ENCODE results near the gene ISLR2.

ISLR2 gene

DNA sequence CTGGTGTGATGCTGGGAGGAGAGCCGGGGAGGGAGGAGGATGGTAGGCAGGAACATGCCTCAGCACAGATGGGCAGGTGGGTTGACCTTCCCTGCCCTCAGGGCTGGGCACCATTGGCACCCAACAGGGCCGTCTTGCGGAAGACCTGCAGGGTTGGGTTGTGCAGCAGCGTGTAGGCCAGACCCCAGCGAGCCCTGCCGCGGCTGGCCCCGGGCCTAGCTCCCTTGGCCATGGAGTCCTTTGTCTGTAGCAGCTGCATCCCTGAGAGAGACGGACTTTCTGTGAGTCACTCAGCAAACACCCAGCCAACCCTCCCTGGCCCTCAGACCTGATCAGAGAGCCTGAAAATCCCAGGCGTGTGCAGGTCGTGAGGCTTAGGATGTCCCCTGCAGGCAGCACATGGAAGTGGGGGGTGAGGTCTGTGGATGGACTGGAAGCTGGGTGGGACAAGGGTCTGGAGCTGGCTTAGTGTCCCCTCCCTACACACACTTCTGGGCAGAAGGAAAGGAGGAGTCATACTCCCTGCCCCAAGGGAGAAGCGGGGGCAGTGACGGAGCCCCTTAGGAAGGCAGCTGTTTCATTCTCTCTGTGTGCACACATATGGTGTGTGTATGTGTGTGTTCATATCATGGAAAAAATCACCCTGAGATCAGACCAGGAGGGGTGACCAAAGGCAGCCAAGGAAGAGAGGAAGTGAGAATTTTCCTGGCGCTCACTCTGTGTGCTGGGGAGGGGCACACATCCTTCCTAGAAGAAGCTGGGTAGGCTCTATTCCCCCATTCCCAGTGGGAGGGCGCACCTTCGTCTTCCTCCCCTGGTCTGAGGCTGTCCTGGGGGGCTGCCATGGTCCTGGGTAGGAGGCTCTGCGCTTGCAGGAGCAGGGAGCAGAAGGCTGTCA, 49.8 kb downstream of the ISLR2 start:
- CTCF ChIA-PET, result no interaction called here
- TF ChIP-seq HDGF (IDR thresholded peaks at IDR 0.05; ENCODE audit: borderline replicate concordance) (no peak), PKNOX1 (IDR thresholded peaks at IDR 0.05) (no peak), L3MBTL2 (conservative IDR thresholded peaks at IDR 0.05) (no peak), FOXK2 (IDR thresholded peaks at IDR 0.05) (no peak), BHLHE40 (IDR thresholded peaks at IDR 0.05; ENCODE audit: borderline replicate concordance) (no peak), ELF4 (IDR thresholded peaks at IDR 0.05) (no peak), CTBP1 (IDR thresholded peaks at IDR 0.05; ENCODE audit: borderline replicate concordance) (no peak), ARNT (IDR thresholded peaks at IDR 0.05) (no peak), SP1 (IDR thresholded peaks at IDR 0.05) (no peak)
- POLR2A ChIA-PET, result no interaction called here
- no peak for DNase-seq (ENCODE audit: extremely low spot score)

DNA sequence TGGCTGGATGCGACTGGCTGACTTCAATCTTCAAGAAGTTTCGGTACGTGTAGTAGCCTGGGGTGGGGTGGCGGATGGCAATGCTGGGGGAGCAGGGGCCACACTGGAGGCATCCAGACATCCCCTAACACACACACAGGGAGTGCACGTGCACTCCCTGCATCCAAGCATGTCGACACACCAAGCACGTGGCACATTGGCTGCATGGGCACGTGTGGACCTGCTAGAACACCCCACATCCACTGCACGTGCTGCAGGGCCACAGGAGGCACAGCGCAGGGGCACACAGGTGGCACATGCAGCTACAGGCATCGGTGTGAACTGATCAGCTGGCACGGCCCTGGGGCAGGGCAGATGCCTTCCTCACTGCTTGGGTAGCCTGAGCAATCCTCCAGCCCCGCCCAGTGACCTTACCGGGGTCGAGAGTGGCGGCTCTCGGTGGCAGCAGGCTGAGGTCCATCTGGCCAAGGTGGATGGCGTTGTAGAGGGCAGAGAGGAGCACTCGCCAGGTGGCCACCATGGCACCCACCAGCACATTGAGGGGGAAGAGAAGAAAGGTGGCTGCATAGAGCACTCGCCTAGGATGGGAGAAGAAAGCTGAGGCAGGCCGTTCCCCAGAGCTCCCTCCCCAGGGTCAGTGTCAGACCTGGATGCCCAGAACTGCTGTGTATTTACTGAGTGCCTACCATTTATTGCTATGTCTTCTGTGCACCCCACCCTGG, 50.7 kb downstream of the ISLR2 start:
- TF ChIP-seq TARDBP (IDR thresholded peaks at IDR 0.05), result no peak
- no peak for TF ChIP-seq NFRKB (IDR thresholded peaks at IDR 0.05)
- no peak for TF ChIP-seq ELF4 (IDR thresholded peaks at IDR 0.05)
- no peak for TF ChIP-seq CTBP1 (IDR thresholded peaks at IDR 0.05; ENCODE audit: borderline replicate concordance)
- TF ChIP-seq L3MBTL2 (conservative IDR thresholded peaks at IDR 0.05), result no peak
- TF ChIP-seq PKNOX1 (IDR thresholded peaks at IDR 0.05), result no peak
- no peak for TF ChIP-seq SUZ12 (IDR thresholded peaks at IDR 0.05)
- no peak for TF ChIP-seq BHLHE40 (IDR thresholded peaks at IDR 0.05; ENCODE audit: borderline replicate concordance)
- no peak for TF ChIP-seq ZNF384 (IDR thresholded peaks at IDR 0.05)
- no peak for TF ChIP-seq FOXM1 (IDR thresholded peaks at IDR 0.05; ENCODE audit: borderline replicate concordance)
- no peak for TF ChIP-seq ARNT (IDR thresholded peaks at IDR 0.05)
- no peak for TF ChIP-seq FOXA1 (IDR thresholded peaks at IDR 0.05)
- no peak for TF ChIP-seq HDGF (IDR thresholded peaks at IDR 0.05; ENCODE audit: borderline replicate concordance)
- TF ChIP-seq LEF1 (IDR thresholded peaks at IDR 0.05; ENCODE audit: borderline replicate concordance), result no peak
- no peak for TF ChIP-seq FOXK2 (IDR thresholded peaks at IDR 0.05)
- ChIA-PET CTCF (no interaction called here), POLR2A (interaction anchor here (0.6 kb wide), 1 partner anchor 21 kb away, joined by 4 read pairs; the partner anchor contains the start of gene STRA6)
- no peak for DNase-seq (ENCODE audit: extremely low spot score)

GRCh38 chr15:74182131-74182530, 51.7 kb downstream of the ISLR2 start:
- ChIA-PET CTCF (no interaction called here), POLR2A (no interaction called here)
- TF ChIP-seq SP1 (IDR thresholded peaks at IDR 0.05), result no peak
- DNase-seq (ENCODE audit: extremely low spot score), result no peak

DNA sequence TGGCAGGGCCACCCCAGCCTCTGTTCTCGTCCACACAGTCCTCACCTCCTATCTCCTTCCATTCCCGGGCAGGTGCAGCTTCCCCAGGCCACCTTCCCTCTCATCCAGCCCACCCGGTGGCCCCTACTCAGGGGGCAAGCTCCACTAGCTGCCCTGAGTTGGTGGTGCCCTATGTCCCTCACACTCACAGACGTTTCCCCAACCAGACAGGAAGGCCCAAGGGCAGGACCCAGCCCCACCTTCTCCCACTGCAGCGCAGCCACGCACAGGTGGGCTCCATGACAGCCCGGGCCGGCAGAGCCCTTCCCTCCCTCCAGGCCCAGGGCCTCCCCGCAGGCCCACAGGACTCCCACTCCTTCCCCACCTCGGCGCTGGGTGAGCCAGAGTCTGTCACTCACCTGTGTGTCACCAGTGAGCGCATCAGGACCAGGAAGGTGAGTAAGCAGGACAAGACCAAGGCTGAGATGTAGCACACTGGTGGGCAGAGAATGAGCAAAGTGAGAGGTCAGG, 54.3 kb downstream of the ISLR2 start:
- CTCF ChIA-PET, result no interaction called here
- TF ChIP-seq FOXM1 (IDR thresholded peaks at IDR 0.05; ENCODE audit: borderline replicate concordance), result no peak
- TF ChIP-seq SUZ12 (IDR thresholded peaks at IDR 0.05), result no peak
- TF ChIP-seq BHLHE40 (IDR thresholded peaks at IDR 0.05; ENCODE audit: borderline replicate concordance), result no peak
- TF ChIP-seq ELF4 (IDR thresholded peaks at IDR 0.05), result no peak
- TF ChIP-seq PKNOX1 (IDR thresholded peaks at IDR 0.05), result no peak
- TF ChIP-seq FOXA1 (IDR thresholded peaks at IDR 0.05), result no peak
- TF ChIP-seq CTBP1 (IDR thresholded peaks at IDR 0.05; ENCODE audit: borderline replicate concordance), result no peak
- TF ChIP-seq ARNT (IDR thresholded peaks at IDR 0.05), result no peak
- TF ChIP-seq L3MBTL2 (conservative IDR thresholded peaks at IDR 0.05), result no peak
- no peak for TF ChIP-seq SP1 (IDR thresholded peaks at IDR 0.05)
- no peak for TF ChIP-seq NFRKB (IDR thresholded peaks at IDR 0.05)
- TF ChIP-seq TARDBP (IDR thresholded peaks at IDR 0.05), result no peak
- no peak for TF ChIP-seq ZNF384 (IDR thresholded peaks at IDR 0.05)
- no peak for TF ChIP-seq LEF1 (IDR thresholded peaks at IDR 0.05; ENCODE audit: borderline replicate concordance)
- POLR2A ChIA-PET, result no interaction called here
- DNase-seq (ENCODE audit: extremely low spot score), result no peak

GRCh38 chr15:74185710-74186348, 55.4 kb downstream of the ISLR2 start:
- ChIA-PET POLR2A (no interaction called here), CTCF (interaction anchor here (1.7 kb wide), 1 partner anchor 11 kb away, joined by 5 read pairs; no protein-coding TSS in a partner anchor)
- TF ChIP-seq ZNF384 (IDR thresholded peaks at IDR 0.05) (no peak), NFRKB (IDR thresholded peaks at IDR 0.05) (no peak), ELF4 (IDR thresholded peaks at IDR 0.05) (no peak), SP1 (IDR thresholded peaks at IDR 0.05) (no peak), ARNT (IDR thresholded peaks at IDR 0.05) (no peak), BHLHE40 (IDR thresholded peaks at IDR 0.05; ENCODE audit: borderline replicate concordance) (no peak), FOXK2 (IDR thresholded peaks at IDR 0.05) (no peak), TARDBP (IDR thresholded peaks at IDR 0.05) (no peak), CTBP1 (IDR thresholded peaks at IDR 0.05; ENCODE audit: borderline replicate concordance) (no peak), L3MBTL2 (conservative IDR thresholded peaks at IDR 0.05) (no peak), HDGF (IDR thresholded peaks at IDR 0.05; ENCODE audit: borderline replicate concordance) (no peak), PKNOX1 (IDR thresholded peaks at IDR 0.05) (no peak), SUZ12 (IDR thresholded peaks at IDR 0.05) (no peak), FOXA1 (IDR thresholded peaks at IDR 0.05) (no peak), FOXM1 (IDR thresholded peaks at IDR 0.05; ENCODE audit: borderline replicate concordance) (no peak), LEF1 (IDR thresholded peaks at IDR 0.05; ENCODE audit: borderline replicate concordance) (no peak)
- no peak for DNase-seq (ENCODE audit: extremely low spot score)
